Erythroblast (primary cell): ENCODE measurements around the gene CFAP54.

Experiments used
- GATA1 ChIP-seq: IDR thresholded peaks from 2 replicates; pipeline ENCODE4 v1.6.1; 2011; ENCODE audit warnings: low read depth, mild to moderate bottlenecking, control low read depth, low read length, moderate library complexity
- POLR2A ChIP-seq: IDR thresholded peaks from 2 replicates; pipeline ENCODE4 v1.6.1; 2011; ENCODE audit warnings: mild to moderate bottlenecking, low read length

DNA sequence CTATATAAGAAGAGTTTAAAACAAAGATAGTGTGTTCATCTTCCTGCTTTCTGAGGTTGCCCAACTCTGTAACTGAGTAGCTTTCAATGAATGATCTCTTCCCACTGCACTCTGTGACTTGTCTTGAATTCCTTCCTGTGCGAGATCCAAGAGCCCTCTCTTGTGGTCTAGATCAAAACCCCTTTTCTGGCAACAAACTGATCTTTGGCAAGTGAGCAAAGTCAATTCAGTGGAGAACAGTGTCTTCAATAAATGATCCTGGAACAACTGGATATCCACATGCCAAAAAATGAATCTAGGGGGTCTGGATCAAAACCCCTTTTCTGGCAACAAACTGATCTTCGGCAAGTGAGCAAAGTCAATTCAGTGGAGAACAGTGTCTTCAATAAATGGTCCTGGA, 8.5 kb downstream of the CFAP54 start:
- no peak for TF ChIP-seq POLR2A
- TF ChIP-seq GATA1: no peak
